UCSD-AML1 (cell line): ENCODE results near the gene DPM2.
A peak's percentile ranks its signal among the peaks of the same experiment; 100 is the strongest.

Source experiments
- DNase-seq: peaks from one replicate; lab custom pipeline; 2025; ENCODE audit not compliant: unreplicated experiment; lab: John Stamatoyannopoulos, UW

Gene DPM2

DNA sequence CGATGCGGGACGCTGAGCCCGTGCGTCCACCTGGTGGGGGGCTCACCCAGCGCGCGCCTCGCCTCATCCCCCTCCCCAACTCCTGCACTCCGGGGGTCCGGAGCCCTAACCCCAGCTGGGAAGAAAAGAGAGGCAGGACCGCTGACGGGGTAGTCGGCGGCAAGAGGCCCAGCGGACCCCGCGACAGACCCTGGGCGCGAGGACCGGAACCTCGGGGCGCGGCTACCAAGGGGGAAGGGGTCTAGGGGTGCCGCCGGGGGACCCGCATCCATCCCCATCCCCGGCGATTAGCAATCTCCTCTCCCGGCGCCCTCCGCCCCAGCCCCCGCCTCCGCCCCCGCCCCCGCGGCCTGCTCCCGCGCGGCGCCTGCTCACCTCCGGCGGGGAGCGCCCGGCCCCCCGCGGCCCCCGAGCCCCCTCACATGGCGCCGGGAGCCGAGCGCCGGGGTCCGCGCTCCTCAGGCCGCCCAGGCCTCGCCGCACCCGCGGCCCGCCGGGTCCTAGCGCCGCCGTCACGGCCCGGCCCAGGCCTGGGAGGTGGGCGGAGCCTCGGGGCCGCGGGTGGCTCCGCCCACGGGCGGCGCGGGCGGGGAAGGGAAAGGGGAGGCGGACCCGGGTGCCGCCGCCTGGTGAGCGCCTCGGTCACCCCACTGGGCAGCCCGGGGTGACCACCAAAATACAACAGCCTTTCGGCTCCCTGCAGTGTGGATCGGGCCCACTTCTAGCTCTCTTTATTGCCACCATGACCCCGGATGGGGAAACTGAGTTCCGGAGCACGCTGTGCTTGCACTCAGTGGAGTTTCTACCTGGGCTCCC is 38.3 kb downstream of the DPM2 start, which contains the start of gene ST6GALNAC6:
Gene ST6GALNAC6, minus strand, starts transcription at position 476 of the 816 bp plus-strand sequence. CDS start 1,622 bp downstream, outside the sequence.
- DNase-seq, result peak; percentile 89

DNA sequence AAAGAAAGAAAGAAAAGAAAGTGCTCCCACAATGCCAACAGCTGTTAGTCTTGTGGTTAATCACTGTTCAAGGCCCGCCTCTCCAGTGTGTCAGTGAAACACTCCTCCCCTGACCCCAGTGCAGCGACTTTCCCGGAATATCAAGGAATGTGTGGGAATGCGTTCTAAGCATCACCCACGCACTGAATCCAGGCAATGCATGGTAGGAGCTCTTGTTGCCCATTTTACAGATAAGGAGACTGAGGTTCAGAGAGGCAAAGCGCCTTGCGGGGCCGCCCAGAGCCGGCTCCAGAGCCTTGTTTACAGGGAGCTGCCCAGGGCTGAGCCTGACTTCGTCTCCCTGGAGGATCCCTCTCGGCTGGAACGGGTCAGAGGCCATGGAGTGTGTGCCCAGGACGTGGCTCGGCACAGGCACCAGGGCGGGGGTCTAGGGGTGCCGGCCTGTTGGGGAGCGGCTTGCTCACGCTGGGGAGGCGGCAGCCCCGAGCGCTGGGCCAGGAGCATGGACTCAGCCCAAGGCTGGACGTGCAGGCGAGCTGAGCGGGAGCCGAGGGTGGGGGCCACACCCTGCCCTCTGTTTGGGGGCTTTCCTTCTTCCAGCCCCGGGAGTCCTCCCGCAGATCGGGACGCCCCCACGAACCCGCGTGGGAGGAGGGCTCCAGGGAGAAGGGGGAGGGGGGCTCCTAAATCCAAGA is 39.1 kb downstream of the DPM2 start:
- DNase-seq, result peak; percentile 57

DNA sequence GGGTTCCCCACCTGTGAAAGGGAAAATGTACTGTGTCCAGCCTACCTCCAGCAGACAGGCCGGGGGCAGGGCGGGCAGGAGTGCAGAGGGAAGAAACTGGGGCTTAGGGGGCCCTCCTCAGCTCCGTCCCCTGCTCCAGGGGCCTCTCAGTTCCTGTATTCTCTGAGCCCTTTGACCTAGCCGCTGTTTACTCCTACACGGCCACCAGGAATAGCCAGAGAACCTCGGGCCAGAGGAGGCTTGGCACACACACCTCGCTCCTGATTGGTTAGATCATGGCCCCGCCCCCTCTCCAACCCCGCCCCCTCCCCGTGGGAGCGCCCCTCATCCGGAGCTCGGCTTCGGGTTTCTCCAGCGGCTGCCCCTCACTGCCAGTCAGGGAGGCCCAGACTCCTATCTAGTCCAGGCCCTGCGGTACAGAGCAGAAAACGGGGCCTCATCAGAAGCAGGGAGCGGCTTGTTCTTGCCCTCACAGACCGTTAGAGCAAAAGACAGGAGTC is 40.4 kb downstream of the DPM2 start:
- peak; percentile 60 for DNase-seq

DNA sequence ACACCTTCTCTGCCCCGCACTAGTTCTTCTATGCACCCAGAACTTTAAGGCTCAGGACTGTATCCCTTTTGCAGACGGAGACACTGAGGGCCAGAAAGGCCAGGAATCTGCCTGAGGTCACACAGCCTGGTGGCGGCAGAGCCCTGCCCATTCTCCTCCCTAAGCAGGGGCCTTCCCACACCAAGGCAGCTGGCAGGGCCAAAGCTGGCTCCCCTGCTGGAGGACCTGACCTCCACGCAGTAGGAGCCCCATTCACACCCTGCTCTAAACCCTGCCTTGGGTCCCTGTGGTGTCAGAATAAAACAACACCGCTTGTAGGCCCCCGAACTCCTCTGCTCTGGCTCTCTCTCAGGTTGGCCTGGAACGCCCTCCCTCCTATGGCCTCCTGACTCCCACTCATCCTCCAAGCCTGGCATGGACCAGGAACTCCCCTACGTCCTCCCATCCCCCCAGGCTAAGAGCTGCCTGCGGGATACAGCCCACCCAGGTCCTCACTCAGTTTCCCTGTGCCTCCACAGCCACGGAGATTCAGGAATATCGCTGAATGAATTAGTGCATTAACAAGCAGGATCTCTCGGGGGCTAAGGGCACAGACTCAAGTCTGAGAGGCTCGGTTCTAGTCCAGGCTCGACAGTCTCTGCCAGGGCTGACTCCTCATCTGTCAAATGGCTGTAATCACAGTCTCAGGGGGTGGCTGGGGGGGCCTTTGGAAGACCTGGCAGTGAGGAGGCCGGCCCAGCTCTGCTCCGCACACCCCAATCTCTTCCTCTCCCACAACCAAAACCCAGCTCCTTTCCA is 41.1 kb downstream of the DPM2 start:
- DNase-seq, result no peak

DNA sequence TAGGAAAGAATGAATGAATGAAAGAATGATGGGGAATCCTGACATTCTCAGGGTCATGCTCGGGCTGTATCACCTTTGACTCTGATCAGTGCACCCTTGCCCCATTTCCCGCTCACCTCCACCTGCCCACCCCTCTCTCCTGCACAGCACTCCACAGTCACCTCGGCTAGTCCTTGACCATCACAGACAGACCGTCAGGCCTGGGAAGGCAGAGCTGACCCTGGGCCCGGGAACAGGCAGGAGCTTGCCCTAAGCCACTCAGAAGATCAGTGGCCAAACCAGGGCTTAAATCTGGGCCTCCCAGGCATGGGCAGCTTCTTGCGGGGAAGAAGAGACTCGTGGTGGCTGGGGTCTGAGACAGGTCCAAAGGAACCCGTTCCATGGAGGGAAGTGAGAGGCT is 41.8 kb downstream of the DPM2 start:
- no peak for DNase-seq

- DNase-seq, result no peak
Observed at GRCh38 chr9:127893392-127893791, 44.3 kb downstream of the DPM2 start.

DNA sequence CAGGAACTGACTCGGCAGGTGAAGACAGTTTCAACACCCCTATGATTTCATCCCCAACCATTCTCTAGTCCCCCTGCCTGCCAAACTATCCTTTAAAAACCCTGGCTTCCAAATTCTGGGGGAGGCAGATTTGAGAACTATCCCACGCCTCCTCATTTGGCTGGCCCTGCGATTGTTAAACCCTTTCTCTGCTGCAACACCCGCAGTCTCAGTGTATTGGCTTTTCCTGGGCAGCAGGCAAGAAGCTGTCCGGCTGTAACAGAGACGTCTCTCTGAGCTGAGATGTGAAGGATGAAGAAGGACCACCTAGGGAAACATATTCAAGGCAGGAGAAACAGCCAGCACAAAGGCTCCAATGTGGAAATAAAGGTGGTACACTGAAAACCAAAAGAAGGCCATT is 44.8 kb downstream of the DPM2 start:
- DNase-seq, result no peak

DNA sequence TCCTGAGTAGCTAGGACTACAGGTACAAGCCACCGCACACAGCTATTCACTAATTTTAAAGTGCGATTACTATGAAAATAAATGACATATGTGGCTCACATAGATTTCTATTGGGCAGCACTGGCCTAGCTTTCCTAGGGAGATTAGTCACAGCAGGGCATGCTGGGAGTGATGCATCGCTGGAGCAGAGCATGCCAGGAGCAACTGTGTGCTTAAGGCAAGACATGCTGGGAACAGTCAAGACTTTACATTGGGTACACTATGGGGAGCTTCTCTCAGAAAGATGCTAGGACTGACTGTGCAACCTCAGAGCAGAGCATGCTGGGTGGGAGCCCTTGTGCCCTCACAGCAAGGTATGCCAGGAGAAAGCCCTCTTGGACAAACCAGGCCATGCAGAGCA is 47.6 kb downstream of the DPM2 start:
- no peak for DNase-seq

- DNase-seq, result no peak
Observed at GRCh38 chr9:127887792-127888191, 49.9 kb downstream of the DPM2 start.

DNA sequence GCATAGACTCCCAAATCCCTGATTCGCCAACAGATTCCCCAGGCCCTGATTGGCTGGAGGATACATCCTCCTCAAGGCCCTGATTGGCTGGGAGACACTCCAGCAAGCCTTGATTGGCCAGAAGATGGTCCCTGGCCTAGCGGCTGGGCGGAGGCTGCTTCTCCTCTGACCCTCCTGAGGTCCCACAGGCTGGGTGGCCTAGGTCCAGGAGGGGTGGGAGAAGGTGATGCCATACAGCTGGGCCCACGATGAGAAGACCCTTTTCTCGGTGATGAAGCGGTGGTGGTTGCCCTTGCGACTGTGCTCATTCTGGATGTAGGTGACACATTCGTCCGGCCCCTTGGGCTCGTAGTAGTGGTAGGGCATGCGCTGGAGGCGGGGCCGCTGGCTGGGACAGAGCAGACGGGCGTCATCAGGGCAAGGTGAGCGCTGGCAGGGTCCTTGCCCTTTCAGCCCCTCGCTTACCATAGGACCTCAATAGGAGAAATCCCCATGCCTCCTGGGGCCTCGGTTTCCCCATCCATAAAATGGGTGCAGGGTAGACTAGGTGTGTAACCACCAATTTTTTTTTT is 51.2 kb downstream of the DPM2 start:
- no peak for DNase-seq

DNA sequence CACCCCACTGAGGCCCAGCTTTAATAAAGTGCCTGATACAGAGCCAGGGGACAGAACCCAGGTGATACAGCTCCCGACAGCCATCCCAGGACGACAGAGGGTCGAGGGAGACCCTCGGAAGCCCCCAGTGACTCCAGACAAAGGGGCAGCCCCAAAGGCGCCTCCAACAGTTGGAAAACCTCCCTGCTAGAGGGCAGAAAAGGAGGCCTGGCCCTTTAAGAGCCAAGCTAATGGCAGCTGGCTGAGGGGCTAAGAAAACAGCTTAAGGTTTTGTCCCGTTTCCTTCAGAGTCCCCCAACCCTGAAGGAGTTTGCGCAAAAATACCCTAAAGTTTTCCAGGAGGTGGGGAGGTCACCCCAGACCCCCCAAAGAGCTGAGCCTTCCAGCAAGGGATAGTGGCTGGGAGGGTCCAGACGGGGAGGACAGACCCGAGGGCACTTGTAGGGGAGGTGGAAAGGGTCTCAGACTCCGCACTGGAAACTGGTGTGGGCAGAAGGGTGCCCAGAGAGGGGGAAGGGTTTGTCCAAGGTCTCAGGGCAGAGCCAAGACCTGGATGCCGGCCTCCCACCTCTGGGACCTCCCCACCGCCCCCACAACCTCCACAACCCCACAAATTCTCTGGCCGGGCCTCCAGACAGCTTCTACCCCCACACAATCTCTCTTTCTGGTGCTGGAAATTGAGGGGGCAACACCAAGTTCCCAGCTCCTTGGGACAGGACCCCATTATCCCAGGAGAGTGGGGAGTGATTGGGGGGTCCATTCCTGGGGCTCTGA is 52.0 kb downstream of the DPM2 start:
- no peak for DNase-seq
